Skeletal muscle satellite cell (primary cell): ENCODE results near the gene DHX9.

ENCODE experiments used
- H3K27me3 ChIP-seq: 2 replicates; pipeline ENCODE4 v1.7.0; 2013; ENCODE audit warnings: low read length; ENCODE audit not compliant: control insufficient read depth, insufficient read depth
- H3K36me3 ChIP-seq: 2 replicates; pipeline ENCODE4 v1.7.0; 2013; ENCODE audit warnings: mild to moderate bottlenecking, control low read depth, low read length; ENCODE audit not compliant: insufficient read depth
- H3K4me1 ChIP-seq: 2 replicates; pipeline ENCODE4 v1.7.0; 2013; ENCODE audit warnings: low read length; ENCODE audit not compliant: control insufficient read depth, insufficient read depth
- H3K4me2 ChIP-seq: 2 replicates; pipeline ENCODE4 v1.7.0; 2013; ENCODE audit warnings: mild to moderate bottlenecking, low read length
- H3K4me3 ChIP-seq: 2 replicates; pipeline ENCODE4 v1.7.0; 2013; ENCODE audit warnings: low read length
- H3K9ac ChIP-seq: 2 replicates; pipeline ENCODE4 v1.7.0; 2013; ENCODE audit warnings: mild to moderate bottlenecking, low read depth, low read length, moderate library complexity
- H3K9me3 ChIP-seq: replicated peaks from 2 replicates; pipeline ENCODE4 v1.7.0; 2013; ENCODE audit warnings: mild to moderate bottlenecking, control low read depth, low read length

The DHX9 gene

DNA sequence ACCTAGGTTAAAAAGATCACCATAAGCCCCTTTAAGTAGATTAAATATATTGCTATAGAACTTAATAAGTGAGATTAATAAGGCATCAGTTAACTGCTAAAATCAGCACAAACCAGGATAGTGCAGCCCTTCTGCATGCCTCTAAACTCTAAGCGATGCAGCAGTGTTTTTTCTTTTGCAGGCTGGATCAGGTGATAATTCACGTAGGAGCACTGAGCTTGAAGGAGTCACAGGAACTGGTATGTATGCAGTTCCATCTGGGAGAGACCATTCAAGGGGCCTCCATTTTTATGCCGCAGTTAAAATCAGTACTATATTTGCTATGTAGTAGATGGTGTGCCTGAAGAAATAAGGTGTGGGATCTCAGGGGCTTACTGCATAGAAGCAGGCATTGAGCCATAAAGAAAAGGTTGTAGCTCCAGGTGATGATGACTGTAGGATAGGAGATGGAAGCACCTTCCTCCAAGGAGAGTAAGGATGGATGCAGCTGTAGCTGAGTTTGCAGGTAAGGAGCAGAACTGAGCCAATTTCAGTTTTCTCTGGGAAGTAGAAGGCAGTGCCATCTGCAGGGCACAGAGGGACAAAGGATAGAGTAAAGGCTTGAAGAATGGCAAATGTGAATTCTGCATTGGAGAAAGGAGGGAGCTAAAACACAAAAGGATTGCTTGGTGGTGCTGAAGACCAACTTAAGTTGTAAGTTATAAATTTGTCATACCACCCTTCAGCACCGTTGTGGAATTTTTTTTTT, 27.0 kb upstream of the DHX9 start:
- H3K9me3 ChIP-seq, result no peaks in the 10 kb centered on the region
- no peaks in the 10 kb centered on the region for H3K36me3 ChIP-seq
- H3K4me2 ChIP-seq, result no peak overlapping the region
- no peak overlapping the region for H3K9ac ChIP-seq
- H3K4me3 ChIP-seq, result no peak overlapping the region
- H3K27me3 ChIP-seq, result no peaks in the 10 kb centered on the region
- H3K4me1 ChIP-seq, result no peaks in the 10 kb centered on the region

DNA sequence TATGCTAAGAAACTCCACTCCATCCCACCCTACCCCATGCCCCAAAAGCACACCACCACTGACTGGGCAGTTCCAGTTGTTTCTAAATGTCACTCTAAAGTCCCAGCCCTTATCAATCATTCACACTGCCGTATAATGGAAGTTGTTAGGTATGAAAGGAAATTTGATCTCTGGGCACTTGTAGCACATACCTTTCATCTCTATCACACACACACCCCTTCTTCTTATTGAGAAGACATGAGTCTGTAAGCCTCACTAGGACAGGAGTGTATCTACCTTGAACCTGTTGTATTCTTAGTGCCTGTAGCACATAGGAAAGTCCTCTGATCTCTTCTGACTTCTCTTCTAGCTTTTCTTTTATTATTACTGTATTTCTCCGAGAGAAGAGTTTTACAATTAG, 22.3 kb upstream of the DHX9 start:
- H3K4me3 ChIP-seq, result no peak overlapping the region
- no peaks in the 10 kb centered on the region for H3K27me3 ChIP-seq
- no peaks in the 10 kb centered on the region for H3K36me3 ChIP-seq
- H3K9me3 ChIP-seq, result no peaks in the 10 kb centered on the region
- H3K4me1 ChIP-seq, result no peaks in the 10 kb centered on the region
- H3K9ac ChIP-seq, result no peak overlapping the region
- H3K4me2 ChIP-seq, result no peak overlapping the region

DNA sequence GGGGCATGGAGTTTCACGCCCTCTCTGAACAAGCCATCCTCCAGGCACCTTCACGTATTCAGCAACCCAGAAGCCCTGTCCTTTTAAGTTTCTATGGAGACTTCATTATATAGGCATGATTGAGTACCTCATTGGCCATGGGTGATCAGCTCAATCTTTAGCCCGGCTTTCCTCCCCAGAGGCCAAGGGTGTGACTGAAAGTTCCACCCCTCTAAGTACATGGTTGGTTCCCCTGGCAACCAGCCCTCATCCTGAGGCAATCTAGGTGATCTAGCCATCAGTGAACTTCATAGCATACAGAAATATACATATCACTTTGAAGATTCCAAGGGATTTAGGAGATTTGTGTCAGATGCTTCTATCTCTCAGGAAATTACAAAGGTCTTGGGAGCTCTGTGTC, 21.3 kb upstream of the DHX9 start:
- H3K4me3 ChIP-seq, result no peak overlapping the region
- no peaks in the 10 kb centered on the region for H3K36me3 ChIP-seq
- no peak overlapping the region for H3K9ac ChIP-seq
- no peaks in the 10 kb centered on the region for H3K27me3 ChIP-seq
- no peaks in the 10 kb centered on the region for H3K4me1 ChIP-seq
- no peak overlapping the region for H3K4me2 ChIP-seq
- H3K9me3 ChIP-seq, result no peaks in the 10 kb centered on the region

DNA sequence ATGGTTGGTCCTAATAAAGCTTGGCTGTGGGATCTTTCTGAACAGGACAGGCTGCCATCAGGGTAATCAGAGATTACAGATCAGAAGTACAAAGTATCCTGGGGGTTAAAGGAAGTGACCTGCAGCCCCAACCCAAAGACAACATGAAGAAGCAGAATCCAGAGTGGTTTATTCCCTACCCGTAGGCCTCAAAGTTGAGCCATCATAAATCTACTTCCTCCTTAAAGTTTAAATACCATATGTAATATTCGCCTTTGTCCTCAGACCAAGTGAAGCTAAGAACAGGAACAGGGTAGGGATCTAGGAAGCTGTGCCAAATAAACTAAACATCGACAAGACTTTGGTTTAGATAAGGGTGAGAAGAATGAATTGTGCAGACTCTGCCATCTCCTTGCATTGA, 15.9 kb upstream of the DHX9 start:
- Histone ChIP-seq H3K4me2 (no peak overlapping the region), H3K9me3 (no peaks in the 10 kb centered on the region), H3K27me3 (no peaks in the 10 kb centered on the region), H3K4me3 (no peak overlapping the region), H3K4me1 (no peaks in the 10 kb centered on the region), H3K36me3 (no peaks in the 10 kb centered on the region), H3K9ac (no peak overlapping the region)

DNA sequence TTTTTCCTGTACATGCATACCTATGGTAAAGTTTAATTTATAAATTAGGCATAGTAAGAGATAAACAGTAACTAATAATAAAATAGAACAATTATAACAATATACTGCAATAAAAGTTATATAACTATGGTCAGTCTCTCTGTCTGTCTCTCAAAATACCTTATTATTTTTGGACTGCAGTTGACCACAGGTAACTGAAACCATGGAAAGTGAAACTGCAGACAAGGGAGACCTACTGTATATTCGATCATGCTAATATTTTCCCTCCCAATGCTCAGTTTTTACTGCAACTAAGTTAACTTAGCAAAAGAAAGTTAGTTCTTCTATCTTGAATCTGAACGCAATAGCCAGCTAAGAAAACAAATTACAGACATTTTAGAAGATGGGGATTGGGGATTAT, 12.3 kb upstream of the DHX9 start:
- Histone ChIP-seq H3K36me3 (no peaks in the 10 kb centered on the region), H3K9me3 (no peaks in the 10 kb centered on the region), H3K4me1 (no peaks in the 10 kb centered on the region), H3K9ac (no peak overlapping the region), H3K4me3 (no peak overlapping the region), H3K27me3 (no peaks in the 10 kb centered on the region), H3K4me2 (no peak overlapping the region)

DNA sequence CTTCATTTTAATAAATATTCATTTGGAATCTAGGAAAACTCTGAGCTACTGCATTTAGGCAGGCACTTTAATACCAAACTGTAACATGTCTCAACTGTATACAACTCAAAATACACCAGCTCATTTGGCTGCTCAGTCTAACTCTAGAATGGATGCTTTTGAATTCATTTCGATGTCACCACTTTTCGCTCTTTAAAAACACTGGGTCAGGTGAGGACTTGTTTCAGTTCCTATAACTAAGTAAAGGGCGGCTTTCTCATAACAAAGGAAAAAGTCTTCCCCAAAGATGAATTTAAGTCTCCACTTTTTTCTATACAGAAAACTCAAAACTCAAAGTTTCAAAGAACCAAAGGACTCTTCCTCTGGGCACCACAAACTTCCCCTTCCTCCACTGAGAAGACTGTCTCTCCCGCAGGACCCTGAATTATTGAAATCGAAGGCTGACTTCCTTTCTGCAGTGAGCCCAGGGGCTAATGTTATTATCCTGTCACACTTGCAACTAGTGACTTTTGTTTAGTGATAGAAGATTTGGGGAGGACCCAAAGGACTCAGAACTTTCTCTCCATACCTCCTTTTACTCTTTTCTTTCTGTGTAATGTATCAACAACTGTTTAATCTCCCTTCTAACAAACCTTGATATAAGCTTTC, 9.7 kb upstream of the DHX9 start:
- Histone ChIP-seq H3K9ac (no peak overlapping the region), H3K4me1 (no peaks in the 10 kb centered on the region), H3K4me3 (no peak overlapping the region), H3K4me2 (no peak overlapping the region), H3K36me3 (no peaks in the 10 kb centered on the region), H3K9me3 (no peaks in the 10 kb centered on the region), H3K27me3 (no peaks in the 10 kb centered on the region)

DNA sequence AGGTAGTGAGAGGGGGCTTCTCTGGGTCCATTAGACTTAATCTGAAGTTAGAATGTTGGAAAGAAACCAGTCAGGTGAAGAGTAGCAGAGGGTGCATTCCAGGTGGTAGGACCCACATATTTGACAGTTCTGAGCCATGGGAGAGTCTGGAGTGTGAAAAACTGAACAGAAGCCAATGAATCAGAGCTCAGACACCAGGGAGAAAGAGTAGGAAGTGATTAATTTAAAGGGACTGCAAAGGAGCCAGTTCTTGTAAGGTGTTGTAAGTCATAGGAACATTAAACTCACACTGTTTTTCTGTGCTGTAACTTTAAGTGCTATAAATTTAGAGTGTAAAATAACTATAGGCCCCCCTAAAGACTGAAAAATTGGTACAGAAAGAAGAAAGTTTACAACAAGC, 5.9 kb upstream of the DHX9 start:
- H3K36me3 ChIP-seq, result no peaks in the 10 kb centered on the region
- no peaks in the 10 kb centered on the region for H3K9me3 ChIP-seq
- H3K4me3 ChIP-seq, result no peak overlapping the region
- H3K27me3 ChIP-seq, result no peaks in the 10 kb centered on the region
- no peak overlapping the region for H3K4me2 ChIP-seq
- no peaks in the 10 kb centered on the region for H3K4me1 ChIP-seq
- no peak overlapping the region for H3K9ac ChIP-seq

DNA sequence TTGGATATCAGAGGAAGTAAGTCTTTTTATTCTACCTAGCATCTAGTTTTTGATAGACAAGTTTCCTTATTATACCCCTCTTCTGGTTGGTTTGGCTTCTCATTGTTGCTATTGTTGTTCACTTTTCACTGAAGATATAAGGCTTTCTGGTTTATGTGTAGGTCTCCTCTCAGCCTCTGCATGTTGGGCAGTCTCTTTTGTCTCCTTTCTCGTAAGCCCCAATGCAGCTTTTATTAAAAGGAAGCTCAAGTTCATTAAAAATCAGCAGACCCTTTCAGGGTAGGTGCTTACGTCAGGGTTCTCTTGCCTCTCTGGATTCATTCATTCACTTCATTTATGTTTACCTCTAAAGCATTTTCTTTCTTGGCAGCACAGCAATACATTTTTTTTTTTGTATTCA, 4.8 kb upstream of the DHX9 start:
- Histone ChIP-seq H3K27me3 (no peaks in the 10 kb centered on the region), H3K36me3 (no peaks in the 10 kb centered on the region), H3K4me3 (no peak overlapping the region), H3K9me3 (no peaks in the 10 kb centered on the region), H3K9ac (no peak overlapping the region), H3K4me2 (no peak overlapping the region), H3K4me1 (peaks cover 4% of the 10 kb centered on the region)

DNA sequence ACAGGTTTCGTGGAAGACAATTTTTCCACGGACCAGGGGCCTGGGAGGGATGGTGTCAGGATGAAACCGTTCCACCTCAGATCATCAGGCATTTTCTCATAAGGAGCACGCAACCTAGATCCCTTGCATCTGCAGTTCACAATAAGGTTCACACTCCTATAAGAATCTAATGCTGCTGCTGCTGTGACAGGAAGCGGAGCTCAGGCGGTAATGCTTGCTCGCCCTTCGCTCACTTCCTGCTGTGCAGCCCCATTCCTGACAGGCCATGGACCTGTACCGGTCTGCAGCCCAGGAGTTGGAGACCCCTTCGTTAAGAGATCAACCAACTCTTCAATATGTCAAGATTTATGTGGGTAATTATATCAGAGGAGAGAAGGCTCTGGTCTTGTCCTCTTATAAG, 3.3 kb upstream of the DHX9 start:
- H3K4me1 ChIP-seq, result peaks cover 7% of the 10 kb centered on the region
- no peak overlapping the region for H3K9ac ChIP-seq
- no peak overlapping the region for H3K4me3 ChIP-seq
- no peak overlapping the region for H3K4me2 ChIP-seq
- no peaks in the 10 kb centered on the region for H3K9me3 ChIP-seq
- no peaks in the 10 kb centered on the region for H3K27me3 ChIP-seq
- H3K36me3 ChIP-seq, result no peaks in the 10 kb centered on the region

DNA sequence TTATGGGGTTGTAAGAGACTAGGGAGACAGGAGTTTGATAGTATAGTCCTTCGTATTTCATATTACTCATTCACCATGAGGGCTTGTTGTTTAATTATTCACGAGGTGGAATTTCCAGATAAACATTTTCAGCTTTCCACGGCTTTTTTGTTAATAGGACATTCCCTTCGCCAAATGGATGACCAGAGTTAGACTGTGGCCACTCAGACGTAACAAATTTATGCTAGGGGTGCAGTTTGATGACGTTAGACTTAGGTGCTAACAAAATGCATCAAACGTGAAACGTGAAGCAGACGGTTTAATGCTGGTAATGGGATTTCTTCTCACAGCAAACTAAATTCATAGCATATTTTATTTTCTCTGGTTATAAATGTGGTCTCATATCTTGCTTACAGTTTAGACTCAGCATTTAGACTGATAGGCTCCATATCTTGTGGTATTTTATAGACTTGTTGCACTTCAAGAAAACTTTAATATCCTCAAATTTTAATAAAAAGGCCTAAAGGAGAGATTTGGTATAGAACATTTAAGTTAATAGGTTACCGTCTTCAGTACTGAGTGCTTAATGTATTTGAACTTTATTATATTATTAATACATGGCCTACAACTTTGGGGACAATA, 2.3 kb downstream of the DHX9 start:
- H3K9ac ChIP-seq, result no peak overlapping the region
- peaks cover 39% of the 10 kb centered on the region for H3K36me3 ChIP-seq
- peak overlapping the region; percentile 95 for H3K4me2 ChIP-seq
- peaks cover 24% of the 10 kb centered on the region for H3K4me1 ChIP-seq
- H3K4me3 ChIP-seq, result peak overlapping the region; percentile 93
- no peaks in the 10 kb centered on the region for H3K9me3 ChIP-seq
- H3K27me3 ChIP-seq, result no peaks in the 10 kb centered on the region

DNA sequence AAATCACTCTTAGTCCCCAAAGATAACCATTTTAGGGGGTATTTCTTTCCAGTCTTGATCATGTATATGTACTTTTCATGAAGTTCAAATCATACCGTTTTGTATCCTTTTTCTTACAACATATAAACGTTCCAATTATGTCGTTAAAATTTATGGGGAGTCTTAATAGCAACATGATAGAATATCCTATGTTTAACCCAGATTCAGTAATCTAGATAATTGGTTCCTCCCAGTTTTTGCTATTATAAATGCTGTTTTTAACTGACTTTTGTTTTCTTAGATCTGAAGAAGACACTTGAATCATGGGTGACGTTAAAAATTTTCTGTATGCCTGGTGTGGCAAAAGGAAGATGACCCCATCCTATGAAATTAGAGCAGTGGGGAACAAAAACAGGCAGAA, 3.1 kb downstream of the DHX9 start:
- H3K9ac ChIP-seq, result no peak overlapping the region
- H3K4me2 ChIP-seq, result peak overlapping the region; percentile 95
- peaks cover 47% of the 10 kb centered on the region for H3K36me3 ChIP-seq
- H3K4me3 ChIP-seq, result peak overlapping the region; percentile 93
- no peaks in the 10 kb centered on the region for H3K9me3 ChIP-seq
- H3K27me3 ChIP-seq, result no peaks in the 10 kb centered on the region
- H3K4me1 ChIP-seq, result peaks cover 24% of the 10 kb centered on the region

DNA sequence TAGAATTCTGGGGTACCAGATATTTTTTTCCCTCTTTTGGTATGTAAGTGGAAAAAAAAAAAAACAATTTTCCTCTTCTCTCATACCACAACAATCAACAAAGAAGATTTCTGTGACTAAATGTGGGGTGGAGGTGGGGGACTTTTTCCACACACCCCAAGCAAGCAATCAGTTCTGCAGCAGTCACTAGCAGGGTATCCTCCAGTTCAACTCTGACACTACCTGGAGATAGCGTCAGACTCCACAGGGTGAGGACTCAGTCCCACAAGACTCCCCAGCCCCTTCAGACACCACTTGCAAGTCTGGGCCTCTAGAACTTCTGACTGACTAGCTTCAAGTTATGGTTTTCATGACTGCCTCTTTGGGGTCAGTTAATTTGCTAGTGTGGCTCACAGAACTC, 6.2 kb downstream of the DHX9 start:
- no peaks in the 10 kb centered on the region for H3K9me3 ChIP-seq
- peaks cover 78% of the 10 kb centered on the region for H3K36me3 ChIP-seq
- H3K4me3 ChIP-seq, result no peak overlapping the region
- no peak overlapping the region for H3K9ac ChIP-seq
- peaks cover 20% of the 10 kb centered on the region for H3K4me1 ChIP-seq
- no peak overlapping the region for H3K4me2 ChIP-seq
- H3K27me3 ChIP-seq, result no peaks in the 10 kb centered on the region
